Iris pigment epithelial cell (primary cell): ENCODE measurements around the gene GLOD5.

Source experiments
- DNase-seq: peaks from one replicate; pipeline ENCODE4 v3.0.0-alpha.2; 2011; ENCODE audit warnings: low read depth

Gene GLOD5

DNA sequence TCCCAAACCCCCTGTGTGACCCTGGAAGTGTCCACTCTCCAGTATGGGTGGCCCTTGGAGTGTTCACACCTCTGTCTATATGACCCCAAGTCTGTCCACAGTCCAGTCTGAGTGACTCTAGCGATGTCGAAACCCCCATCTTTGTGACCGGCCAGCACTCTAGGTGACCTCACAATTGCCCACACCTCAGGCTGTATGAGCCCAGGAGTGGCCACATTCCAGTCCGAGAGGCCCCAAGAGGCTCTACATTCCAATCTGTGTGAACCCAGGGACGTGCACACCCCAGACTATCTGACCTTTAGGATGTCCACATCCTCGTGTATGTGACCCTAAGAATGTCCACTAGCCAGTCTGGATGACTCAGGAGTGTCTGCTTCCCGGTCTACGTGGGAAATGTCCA, 7.3 kb upstream of the GLOD5 start:
- DNase-seq = no peak

GRCh38 chrX:48769230-48769629, 7.7 kb downstream of the GLOD5 start:
- no peak for DNase-seq

- DNase-seq = no peak
These were observed 8.7 kb downstream of the GLOD5 start for GRCh38 chrX:48770296-48770695.

DNA sequence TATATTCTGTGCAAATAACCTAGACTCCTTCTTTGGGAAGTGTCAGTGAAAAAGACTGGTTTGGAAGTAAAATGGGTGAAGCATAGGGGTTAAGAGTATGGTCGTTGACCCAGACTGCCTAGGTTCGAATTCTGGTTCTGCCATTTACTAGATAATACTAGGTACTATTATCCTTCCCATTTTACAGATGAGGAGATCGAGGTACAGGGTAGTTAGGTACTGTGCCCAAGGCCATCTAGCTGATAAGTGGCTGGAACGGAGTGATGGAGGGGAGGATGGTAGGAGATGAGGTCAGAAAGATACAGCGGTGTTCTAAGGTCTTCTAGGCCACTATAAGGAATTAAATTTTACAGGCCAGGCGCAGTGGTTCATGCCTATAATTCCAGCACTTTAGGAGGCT, 11.1 kb downstream of the GLOD5 start:
- no peak for DNase-seq

DNA sequence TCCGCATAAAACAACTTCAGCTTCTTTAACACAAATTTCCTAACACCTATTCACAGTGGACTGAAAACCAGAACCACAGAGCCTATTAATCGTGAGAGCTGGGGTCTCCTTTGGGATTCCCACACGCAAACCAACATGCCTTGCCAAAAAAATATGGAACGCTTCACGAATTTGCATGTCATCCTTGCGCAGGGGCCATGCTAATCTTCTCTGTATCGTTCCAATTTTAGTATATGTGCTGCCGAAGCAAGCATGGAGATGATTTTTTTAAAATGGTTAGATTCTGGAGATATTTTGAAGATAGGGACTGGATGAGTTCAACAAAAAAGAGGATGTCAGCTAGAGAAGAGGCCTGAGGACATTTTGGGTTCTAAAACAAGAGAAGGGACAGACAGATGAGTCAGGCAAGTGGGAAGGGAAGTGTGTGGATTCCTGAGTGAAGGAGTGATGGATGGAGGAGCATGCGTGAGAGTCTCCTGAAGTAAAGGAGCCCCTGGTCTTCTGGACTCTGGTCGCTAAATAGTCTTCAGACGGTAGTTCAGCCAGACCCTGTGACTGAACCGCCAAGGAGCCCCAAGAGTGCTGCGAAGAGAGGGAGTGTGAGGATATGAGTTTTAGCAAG, 15.4 kb downstream of the GLOD5 start:
- no peak for DNase-seq

GRCh38 chrX:48779399-48779798, 17.9 kb downstream of the GLOD5 start:
- no peak for DNase-seq

DNA sequence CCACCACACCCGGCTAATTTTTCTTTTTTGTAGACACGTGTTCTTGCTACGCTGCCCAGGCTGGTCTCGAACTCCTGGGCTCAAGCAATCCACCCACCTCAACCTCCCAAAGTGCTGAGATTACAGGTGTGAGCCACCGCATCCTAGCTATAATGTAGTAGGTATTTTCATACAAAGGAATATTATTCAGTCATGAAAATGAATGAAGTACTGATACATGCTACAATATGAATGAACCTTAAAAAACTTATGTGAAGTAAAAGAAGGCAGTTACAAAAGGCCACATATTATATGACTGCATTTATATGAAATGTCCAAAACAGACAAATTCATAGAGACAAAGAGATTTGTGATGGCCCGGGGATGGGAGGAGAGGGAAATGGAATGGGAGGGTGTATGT, 20.2 kb downstream of the GLOD5 start:
- DNase-seq = no peak

DNA sequence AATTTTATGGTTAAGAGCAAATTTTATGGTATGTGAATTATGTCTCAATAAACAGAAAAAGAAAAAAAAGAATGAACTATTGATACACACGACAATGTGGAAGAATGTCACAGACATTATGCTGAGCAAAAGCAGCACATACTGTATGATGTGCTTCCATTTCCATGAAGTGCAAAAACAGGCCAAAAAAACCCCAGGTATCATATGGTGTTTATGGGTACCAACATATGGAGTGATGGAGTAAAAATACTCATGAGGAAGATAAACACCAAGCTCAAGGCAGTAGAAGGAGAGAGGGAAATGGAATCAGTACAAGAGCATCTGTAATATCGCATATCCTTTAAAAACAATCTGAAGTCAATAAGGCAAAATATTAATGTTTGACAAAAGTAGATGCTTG, 20.7 kb downstream of the GLOD5 start:
- DNase-seq = no peak

DNA sequence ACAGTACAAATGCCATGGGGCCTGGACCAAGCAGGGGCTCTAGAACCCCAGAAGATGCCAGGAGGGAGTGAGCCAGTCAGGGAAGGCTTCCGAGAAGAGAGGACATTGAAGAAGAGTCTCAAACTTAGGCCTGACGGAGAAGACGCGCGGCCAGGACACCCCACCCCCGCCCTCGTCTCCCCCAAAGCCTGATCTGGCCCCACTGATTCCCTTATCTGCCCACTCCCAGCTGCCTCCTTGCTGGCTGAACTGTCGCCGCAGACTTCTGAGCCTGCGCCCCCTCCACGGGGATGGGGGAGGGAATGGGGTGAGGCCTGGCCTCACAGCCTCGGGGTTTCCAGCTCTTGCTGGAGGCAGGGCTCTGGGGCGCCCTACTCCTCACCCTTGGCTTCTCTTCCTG, 21.2 kb downstream of the GLOD5 start:
- DNase-seq = no peak

- DNase-seq = no peak
These were observed 23.2 kb downstream of the GLOD5 start for GRCh38 chrX:48784726-48785125.

DNA sequence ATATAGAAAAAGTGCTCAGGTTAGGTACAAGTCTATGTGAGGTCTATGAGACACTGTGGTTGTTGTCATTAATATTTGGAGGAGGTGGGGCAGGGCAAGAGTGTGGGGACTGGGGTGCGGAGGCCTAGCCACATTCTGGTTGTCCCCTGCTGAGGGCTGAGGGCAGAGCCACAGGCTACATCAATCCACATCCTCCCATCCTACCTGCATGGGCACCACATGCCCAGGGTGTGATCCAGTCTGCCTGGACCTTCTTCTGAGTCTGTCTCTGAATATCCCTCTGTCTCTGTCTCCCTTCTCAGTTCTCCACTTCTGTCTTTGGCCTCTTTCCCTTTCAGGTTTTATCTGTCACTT, 23.6 kb downstream of the GLOD5 start:
- no peak for DNase-seq

DNA sequence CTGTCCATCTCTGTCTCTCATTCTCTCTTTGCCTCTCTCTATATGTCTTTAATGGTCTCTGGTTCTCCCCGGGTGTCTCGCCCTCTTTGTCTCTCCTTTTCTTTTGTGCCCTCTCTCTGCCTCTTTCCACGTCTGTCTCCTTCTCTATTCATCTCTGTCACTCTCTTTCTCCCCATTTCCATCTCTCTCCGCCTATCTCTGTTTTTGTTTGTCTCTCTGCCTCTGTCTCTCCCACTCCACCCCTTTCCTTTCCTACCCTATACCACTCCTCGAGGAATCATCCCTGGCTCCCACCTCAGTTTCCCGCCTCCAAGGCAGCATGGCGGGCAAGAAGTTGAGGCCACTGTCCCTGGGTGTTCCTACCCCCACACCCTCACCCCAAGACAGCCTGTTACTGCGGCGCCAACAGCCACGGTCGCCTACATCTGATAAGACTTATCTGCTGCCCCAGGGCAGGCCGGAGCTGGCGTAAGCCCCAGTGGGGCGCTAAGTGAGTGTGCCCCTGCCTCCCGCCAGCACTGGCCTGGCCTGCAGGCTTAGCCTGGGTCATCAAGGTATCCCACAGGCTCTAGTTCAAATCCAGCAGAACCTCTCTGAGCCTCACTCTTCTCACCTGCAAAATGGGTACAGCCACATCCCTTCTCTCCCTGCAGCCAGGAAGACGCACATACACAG, 24.1 kb downstream of the GLOD5 start:
- DNase-seq = no peak

DNA sequence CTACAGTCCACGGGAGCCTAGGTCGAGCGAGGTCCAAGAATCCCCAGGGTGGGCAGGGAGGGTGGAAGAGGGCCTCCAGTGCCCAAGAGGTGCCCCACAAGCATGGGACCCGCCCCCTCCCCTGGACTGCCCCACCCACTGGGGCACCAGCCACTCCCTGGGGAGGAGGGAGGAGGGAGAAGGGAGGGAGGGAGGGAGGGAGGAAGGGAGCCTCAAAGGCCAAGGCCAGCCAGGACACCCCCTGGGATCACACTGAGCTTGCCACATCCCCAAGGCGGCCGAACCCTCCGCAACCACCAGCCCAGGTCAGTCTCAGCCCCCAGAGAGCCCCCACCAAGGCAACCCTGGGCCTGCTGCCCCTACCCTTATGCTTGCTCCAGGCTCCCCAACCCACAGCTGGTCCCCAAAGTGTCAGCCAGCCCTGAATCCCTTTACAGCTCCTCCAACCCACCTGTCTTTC, 24.8 kb downstream of the GLOD5 start, which contains the start of gene GATA1:
TSS of gene GATA1 (plus strand) at position 250 of the 460 bp plus-strand sequence. CDS start 4,520 bp downstream, outside the sequence.
- DNase-seq = no peak

DNA sequence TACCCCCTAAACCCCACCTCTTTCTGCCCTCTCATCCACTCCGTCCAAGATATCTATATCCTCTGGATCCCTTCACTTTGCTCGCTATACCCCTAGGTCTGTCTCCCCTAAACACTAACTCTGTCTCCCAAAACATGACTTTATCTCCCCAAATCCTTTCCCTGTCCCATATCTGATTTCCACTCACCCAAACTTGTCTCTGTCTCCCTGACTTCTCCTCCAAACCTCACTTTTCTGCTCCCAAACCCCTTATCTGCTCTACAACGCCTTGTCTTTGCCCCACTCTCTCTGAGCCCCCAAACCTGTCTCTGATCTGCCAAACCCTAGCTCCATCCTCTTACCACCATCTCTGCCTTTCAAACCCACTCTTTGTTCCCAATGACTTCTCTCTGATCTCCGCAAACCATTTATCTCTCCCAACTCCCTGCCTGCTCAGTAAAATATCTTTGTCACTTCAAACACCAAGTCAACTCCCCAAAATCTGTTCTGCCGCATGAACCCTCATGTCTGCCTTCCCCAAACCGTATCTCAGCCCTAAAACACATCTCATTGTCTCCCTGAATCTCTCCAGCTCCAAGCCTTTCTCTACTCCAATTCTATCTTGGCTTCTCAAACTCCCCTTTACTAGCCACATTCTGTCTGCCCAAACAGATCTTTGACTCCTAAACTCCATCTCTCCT, 25.4 kb downstream of the GLOD5 start:
- no peak for DNase-seq

DNA sequence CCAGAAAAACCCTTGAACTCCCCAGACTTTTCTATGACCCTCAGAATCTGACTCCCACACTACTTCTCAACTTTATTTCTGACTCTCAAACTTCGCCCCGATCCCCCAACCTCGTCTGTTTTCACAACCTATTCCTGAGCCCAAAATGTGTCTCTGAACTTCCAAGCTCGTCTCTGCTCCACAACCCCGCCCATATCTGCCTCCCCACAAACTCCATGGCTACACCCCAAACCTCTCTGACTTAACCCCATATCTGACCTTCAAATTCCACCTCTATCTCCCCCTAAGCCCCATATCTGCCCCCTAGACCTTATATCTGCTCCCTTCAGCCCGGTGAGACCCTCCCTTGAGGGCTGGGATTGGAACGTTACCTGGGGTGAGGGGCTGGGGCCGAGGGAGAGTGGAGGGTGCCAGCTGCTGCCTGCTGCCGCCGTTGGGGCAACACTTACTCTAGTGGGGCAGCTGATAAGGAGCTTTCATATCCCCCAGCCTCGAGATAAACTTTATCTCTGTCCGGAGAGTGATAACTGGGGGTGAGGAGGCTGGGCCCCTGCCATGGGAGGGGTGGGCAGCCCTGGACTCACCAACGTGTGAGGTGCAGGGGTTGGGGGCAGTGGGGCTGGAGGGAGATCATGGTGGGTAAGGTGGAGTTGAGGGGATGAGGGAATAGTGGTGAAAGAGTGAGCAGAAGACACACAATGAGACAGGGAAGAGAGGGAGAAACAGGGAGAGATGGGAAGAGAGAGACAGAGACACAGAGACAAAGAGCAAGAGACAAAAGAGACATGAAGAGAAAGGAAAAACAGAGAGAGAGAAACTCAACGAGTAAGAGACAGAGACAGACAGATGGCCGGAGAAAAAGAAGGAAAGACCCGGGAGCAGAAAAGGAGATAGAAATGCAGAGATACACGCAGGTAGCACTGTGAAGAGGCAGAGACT, 26.2 kb downstream of the GLOD5 start:
- no peak for DNase-seq

DNA sequence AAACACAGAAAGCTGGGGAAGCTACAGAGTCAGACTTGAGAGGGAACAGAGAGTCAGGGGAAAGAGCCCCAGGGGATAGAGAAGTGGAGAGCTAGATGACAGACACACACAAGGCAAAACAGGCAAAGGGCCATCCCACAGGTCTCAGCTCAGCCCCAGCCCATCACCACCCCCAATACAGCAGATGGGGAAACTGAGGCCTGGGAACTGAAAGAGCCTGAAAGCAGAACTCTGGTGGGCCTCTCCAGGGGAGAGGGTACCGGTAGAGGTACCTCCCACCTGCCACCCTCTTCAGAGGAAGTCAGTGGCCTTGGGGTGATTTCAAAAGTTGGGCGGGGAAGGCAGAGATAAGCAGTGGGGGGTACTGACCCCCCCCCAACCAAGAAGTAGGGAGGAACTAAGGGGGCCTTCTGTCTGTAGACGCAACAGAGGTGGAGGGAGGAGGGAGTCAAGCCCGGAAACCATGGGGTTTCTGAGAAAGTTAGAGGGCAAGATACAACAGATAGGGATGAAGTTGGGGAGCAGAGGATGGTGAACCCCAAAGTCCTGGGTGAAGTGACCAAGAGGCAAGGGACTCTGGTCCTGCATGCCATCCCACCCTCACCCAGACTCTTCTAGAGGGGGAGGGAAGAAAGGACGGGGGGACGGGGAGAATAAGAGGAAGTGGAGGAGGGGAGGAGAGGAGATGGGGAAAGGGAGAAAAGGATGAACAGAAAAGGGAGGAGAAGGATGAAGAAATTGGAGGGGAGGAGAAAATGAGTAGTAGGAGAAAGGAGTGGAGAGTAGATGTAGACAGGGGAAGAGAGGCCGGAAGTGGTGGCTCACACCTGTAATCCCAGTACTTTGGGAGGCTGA, 28.0 kb downstream of the GLOD5 start:
- DNase-seq = no peak

- no peak for DNase-seq
These were observed 28.9 kb downstream of the GLOD5 start for GRCh38 chrX:48790477-48790876.

DNA sequence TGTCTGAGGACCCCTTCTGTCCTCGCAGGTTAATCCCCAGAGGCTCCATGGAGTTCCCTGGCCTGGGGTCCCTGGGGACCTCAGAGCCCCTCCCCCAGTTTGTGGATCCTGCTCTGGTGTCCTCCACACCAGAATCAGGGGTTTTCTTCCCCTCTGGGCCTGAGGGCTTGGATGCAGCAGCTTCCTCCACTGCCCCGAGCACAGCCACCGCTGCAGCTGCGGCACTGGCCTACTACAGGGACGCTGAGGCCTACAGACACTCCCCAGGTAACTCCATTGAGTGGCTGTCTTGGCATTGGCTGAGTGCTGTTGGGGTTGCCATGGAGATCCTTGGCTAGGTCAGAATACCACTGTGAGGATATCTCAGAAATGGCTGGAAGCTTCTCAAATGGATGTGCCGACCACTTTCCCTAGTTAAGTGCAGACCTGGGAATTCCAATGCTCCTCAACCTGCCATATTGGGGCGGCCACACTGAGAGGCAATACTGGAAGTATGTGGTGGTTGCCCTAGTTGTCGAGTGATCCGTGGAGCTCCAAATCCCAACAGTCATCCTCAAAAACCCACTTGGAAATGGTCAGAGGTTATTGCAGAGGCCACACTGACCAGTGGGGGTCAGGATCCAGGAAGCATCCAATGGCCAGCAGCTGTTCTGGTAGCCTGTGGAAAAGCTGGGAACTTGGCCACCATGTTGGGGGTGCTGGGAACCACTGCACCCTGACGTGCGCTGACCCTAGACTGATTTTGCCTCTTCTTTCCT, 29.7 kb downstream of the GLOD5 start:
- DNase-seq = no peak

DNA sequence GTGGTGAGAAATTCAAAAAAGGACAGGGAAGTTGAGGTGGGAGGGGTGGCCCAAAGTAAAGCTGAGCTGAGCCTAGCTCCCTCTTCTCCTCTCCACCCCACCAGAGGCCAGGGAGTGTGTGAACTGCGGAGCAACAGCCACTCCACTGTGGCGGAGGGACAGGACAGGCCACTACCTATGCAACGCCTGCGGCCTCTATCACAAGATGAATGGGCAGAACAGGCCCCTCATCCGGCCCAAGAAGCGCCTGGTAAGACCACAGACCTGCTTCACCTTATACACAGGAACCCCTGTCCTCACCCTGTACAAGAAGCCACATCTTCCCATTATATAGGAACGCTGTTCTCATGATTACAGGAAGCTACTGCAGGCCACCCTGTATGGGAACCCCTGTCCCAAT, 30.7 kb downstream of the GLOD5 start:
- DNase-seq = no peak

DNA sequence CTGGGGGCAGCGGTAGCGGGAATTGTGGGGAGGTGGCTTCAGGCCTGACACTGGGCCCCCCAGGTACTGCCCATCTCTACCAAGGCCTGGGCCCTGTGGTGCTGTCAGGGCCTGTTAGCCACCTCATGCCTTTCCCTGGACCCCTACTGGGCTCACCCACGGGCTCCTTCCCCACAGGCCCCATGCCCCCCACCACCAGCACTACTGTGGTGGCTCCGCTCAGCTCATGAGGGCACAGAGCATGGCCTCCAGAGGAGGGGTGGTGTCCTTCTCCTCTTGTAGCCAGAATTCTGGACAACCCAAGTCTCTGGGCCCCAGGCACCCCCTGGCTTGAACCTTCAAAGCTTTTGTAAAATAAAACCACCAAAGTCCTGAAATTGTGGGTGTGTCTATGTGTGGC, 32.4 kb downstream of the GLOD5 start:
- DNase-seq = no peak
